NCI-H460 (cell line): ENCODE results near the gene RXFP4. TPM values are rescaled to one million over a fixed set of nuclear protein-coding genes. Genes with fewer than 3 reads are reported as not detected.

Experiments
- DNase-seq: peaks from one replicate; pipeline ENCODE4 v3.0.0-alpha.2; 2016; ENCODE audit warnings: low read depth; ENCODE audit errors: extremely low read depth
- total RNA-seq: library from RNA; depleted of rRNA; stranded (reverse); fragments of >200 nt; shearing (Covaris generic); gene quantifications from 2 replicates; pipeline ENCODE4 v1.2.3, GENCODE V29; 2014

RXFP4 gene
- total RNA-seq, 1 experiment from 2014 or later, result not detected

- no peak for DNase-seq
These were observed 13.2 kb downstream of the RXFP4 start for GRCh38 chr1:155954645-155955044.

GRCh38 chr1:155957411-155957915 lies 16.0 kb downstream of the RXFP4 start:
- DNase-seq, result no peak

GRCh38 chr1:155960081-155960745 lies 18.8 kb downstream of the RXFP4 start:
- no peak for DNase-seq

DNA sequence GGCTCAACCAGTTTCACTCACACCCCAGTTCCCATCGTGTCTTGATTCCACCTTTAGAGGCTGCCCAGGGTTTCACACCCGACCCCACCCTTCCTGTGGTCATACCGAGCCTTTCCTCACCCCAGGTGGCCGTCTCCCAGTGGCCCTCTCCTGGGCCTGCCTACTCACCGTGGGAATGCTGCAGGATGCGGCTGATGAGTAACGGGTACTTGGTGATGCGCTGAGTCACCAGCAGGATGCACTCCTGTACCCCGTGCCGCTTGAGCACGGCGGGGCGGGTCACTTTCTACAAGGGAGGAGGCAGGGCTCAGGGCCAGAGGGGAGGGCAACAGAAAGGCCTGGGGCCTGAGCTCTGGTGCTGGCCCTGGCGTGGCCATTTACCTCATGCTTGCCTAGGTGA lies 20.5 kb downstream of the RXFP4 start:
- peak; percentile 99 for DNase-seq

- no peak for DNase-seq
These were observed 21.3 kb downstream of the RXFP4 start for GRCh38 chr1:155962599-155963211.

DNA sequence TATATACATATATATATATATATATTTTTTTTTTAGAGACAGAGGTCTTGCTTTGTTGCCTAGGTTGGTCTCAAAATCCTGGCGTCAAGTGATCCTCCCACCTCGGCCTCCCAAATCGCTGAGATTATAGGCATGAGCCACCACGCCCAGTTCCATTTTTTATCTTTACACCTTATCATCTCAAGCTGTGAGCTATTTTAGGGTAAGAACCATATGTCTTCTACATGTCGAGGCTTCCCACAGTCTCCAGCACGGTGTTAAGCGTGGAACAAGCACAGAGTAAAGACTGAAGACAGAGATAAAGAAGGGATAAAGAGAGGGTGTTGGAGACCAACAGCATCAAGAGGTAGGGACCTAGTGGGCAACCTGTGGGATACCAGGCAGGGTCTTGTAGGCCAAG lies 22.8 kb downstream of the RXFP4 start:
- DNase-seq, result no peak

DNA sequence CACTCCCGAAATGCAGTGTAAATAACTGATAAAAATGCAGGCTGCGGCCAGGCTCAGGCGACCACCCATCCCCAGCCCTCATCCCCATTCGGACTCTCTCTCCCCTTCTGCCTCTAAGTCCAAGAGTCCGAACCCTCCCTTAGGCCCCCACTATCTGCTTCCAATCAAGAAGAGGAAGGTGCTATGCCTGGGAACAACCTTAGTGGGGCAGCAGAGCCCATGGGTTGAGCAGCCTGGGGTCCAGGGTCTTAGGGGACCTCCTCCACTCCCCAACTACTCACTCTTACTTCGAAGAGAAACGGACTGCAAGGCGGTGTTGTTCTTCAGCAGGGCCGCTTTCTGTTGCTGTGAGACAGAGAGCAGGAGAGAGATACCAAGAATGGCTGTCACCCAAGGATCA lies 24.7 kb downstream of the RXFP4 start:
- DNase-seq, result no peak

- no peak for DNase-seq
These were observed 25.3 kb downstream of the RXFP4 start for GRCh38 chr1:155966750-155967149.

DNA sequence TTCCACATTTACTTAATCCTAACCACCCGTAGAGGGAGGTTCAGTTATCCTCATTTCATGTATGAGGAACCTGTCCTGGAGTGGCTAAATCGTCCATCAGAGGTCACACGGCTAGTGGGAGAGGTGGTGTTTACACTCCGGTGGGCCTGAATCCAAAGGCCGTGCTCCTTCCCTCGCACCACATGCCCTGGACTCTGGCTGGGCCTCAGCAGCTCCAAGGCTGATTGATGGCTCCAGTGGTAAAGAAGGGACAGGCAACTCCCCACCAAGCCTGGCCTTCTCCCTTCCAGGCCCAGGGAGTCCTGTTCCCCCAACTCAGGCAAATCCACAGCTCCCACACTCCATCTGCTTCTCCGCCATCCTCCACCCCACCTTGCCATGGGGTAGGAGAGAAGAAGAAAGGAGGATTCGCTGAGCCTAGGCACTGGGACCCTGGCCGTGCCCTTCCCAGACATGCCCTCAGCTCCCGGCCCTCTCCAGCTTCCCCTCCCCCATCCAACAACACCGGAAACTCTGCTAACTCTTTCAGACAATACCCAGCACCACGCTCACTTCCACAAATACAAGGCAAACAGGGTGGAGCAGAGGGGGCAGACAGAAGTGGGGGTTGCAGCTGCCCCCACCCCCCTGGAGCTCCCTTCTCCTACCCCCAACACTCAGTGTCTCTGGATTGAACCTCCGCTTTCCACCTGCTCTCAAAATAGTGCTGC lies 26.1 kb downstream of the RXFP4 start:
- no peak for DNase-seq

DNA sequence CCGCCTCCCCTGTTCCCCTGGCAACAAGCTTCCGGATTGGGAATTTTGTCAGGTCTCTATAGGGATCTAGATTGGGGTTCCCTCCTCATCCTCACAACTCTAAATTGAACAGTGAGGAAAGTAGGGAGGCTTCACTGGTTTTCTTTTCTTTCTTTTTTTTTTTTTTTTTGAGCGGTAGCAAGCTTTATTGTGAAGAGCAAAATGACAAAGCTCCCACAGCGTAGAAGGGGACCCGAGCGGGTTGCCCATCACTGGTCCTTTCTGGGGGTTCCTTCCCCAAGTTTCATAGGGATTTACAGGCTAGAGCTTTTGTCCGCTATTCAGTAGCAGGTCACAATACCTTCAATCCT lies 26.6 kb downstream of the RXFP4 start:
- no peak for DNase-seq

GRCh38 chr1:155968670-155969069 lies 27.2 kb downstream of the RXFP4 start:
- no peak for DNase-seq

DNA sequence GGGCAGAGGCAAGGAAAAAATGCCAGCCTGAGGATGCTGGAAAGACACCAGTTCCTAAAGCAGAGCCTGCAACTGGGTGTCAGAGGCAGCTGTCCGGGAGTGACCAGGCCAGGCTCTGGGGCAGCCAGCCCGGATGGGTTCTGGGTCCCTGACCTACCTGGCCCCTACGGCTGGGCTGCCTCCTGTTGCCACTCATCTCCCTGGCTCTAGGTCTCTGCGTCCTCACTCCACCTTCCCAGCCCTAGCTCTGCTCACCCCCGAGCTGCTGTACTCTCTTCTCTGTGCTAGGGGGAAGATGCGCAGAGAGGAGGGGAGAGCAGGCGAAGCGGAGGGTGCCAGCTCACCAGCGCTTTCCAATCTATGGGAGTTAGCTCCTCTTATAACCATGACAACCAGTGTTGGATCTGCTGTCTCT lies 27.9 kb downstream of the RXFP4 start:
- DNase-seq, result no peak

- no peak for DNase-seq
These were observed 29.2 kb downstream of the RXFP4 start for GRCh38 chr1:155970531-155971167.

DNA sequence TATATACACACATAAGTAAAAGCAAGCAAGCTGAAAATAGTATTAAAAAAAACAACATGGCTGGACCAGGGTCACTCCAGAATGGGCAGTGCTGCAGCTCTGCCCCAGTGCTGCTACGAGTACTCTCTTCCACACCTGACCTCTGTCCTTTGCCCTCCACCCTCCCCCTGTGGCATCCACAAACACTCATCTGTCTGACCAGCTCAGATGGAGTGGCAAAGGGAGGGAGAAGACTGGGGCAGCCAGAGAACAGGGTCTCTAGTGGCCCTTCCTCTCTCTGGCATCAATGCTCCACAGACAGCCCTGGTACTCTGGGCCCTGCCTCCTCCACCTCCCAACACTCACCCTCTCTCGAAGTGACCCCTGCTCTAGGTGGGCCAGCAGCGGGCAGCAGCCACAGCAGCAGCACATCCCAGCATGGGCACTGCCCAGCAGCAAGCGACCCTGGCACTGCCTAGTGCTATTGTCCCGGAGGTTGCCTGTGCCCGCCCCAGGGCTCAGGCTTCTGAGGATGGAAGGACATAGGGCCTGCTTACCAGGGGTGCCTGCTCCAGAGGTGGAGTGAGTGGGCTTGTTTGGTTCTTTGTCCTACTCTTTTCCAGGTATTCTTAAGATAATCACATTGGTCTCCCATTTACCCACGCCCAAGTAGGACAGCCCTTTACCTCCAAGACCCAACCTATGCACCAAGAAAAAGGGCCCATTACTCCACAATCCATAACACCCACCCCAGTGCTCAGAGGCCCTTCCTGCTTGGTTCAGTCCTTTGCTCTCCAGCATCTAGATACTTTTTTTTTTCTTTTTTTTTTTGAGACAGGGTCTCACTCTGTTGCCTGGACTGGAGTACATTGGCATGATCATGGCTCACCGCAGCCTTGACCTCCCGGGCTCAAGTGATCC lies 30.7 kb downstream of the RXFP4 start:
- no peak for DNase-seq

GRCh38 chr1:155973723-155974122 lies 32.3 kb downstream of the RXFP4 start:
- DNase-seq, result no peak

DNA sequence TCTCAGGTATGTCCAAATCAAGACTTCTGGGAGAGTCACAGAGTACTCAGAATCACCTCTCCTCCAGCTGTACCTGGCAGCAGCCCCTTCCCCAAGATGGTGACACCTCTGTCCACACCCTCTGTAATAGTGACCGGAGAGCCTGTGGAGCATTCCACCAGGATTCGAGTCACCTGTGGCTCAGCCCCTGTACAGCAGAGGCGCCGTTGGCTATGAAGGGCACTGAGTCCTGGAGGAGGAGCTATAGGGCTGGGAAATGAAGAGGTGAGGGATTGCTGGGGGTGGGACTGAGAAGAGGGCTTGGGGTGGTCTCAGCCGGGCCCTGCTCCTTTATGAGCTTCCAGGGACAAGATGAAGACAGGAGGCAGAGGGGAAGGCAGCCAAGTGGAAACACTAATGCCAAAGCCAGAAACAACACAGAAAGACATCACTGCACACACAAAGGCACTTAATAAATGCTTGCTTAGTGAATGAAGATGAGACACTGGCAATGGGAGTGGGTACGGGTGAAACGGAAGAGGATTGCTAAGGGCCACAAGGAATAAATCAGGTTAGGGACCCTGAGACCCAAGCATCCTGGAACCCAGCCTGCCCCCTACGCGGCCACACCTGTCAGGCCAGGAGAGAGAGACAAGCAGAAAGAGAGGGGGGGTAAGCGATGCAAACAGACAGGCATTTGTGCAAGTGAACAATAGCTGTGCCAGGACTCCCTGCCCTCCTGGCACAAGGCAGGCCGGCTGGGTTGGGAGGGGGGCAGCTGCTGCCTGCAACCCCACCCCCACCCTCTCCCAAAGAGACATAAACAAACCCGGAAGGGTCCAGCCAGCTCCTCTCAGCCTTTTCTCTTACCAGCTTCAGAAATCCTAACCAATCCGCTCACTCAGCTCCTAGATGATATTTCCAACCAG lies 33.0 kb downstream of the RXFP4 start:
- no peak for DNase-seq

DNA sequence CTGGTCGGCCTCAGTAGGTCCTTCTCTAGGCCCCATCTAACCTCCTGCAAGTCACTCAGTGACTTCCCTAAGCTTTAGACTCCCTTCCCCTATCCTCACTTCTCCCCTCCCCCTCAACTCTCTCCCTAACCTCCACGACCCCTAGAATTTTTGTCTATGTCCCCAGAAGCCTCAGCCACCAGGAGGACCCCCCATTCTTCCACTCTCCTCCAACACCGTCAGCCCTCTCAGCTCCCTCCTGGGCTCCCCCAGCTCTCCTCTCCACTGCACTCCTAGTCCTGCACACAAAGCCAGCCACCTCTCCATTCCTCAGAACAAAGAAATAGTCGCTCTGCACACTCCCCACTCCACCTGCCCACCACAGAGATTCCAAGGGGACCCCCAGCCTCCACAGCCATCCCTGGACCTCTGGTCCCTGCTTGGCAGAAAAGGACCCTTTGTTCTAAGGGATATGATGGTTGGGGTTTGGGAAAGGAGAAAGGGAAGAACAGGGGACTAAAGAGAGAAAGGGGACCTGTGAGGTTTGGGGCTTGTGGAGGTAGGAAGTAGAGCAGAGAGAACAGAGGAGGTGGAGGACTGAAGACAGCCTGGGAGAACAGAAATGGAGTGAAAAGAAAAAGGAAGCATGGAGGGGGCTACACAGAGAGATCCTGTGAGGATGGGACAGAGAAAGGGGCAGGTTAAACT lies 34.1 kb downstream of the RXFP4 start:
- no peak for DNase-seq

GRCh38 chr1:155976062-155976912 lies 34.8 kb downstream of the RXFP4 start:
- DNase-seq, result no peak
